ENCODE data around the gene PPP4R4. TPM values are rescaled to one million over a fixed set of nuclear protein-coding genes. Genes with fewer than 3 reads are reported as not detected.

Gene PPP4R4
- total and polyA plus RNA-seq, 2 experiments from 2014 or later = 3.0 to 11.1 TPM

GRCh38 chr14:94129111-94129757, 44.9 kb upstream of the PPP4R4 start, which contains the start of gene IFI27L2:
Gene IFI27L2, minus strand, starts transcription at chr14:94129604. Its CDS starts 40 bp downstream, at chr14:94129564.
- TF ChIP-seq ZNF114 (CRISPR knock-in tag; IDR thresholded peaks at IDR 0.05) (no peak), POLR2AphosphoS5 (IDR thresholded peaks at IDR 0.05; ENCODE audit: low read depth) (peak; percentile 55), REST (IDR thresholded peaks at IDR 0.05; ENCODE audit: unreplicated experiment) (no peak), STAT1 (IDR thresholded peaks at IDR 0.05; ENCODE audit: unreplicated experiment) (no peak), EZH2 (IDR thresholded peaks at IDR 0.05; ENCODE audit: low read depth, unreplicated experiment) (no peak), ETS1 (IDR thresholded peaks at IDR 0.05) (peak; percentile 24; the same call in 1 of the 2 replicates), NANOG (IDR thresholded peaks at IDR 0.05; ENCODE audit: borderline replicate concordance) (no peak)
- H3F3A ChIP-seq (replicated peaks; ENCODE audit: low read depth) = no peaks in the 10 kb centered on the region
- peak within 1 kb of the TSS; percentile 96 for H2AFZ ChIP-seq
- Mint-ChIP-seq H3K4me3 (peak within 1 kb of the TSS; percentile 82), H3K36me3 (ENCODE audit: low read depth) (no peaks in the 10 kb centered on the region), H3K27me3 (ENCODE audit: insufficient read depth, low read depth, poor library complexity) (peaks cover 5% of the 10 kb centered on the region), H3K27ac (peak within 1 kb of the TSS; percentile 85), H3K9me3 (no peaks in the 10 kb centered on the region), H3K4me1 (peaks cover 8% of the 10 kb centered on the region)
- no peaks in the 10 kb centered on the region for H3K36me3 ChIP-seq (ENCODE audit: insufficient read depth)
- H3K27ac ChIP-seq (ENCODE audit: low read depth) = peak within 1 kb of the TSS; percentile 10; the same call in 1 of the 2 replicates
- H4K20me1 ChIP-seq (replicated peaks; ENCODE audit: insufficient read depth) = no peaks in the 10 kb centered on the region
- no peaks in the 10 kb centered on the region for H3K79me2 ChIP-seq (replicated peaks; ENCODE audit: insufficient read depth)
- peak within 1 kb of the TSS; percentile 57 for H3K4me3 ChIP-seq
- H3K4me2 ChIP-seq = peak within 1 kb of the TSS; percentile 81
- DNase-seq (ENCODE audit: low spot score) (peak; percentile 92), ATAC-seq (peak; percentile 87)
- H3K9me2 ChIP-seq (ENCODE audit: insufficient read depth) = no peaks in the 10 kb centered on the region
- H3K27me3 ChIP-seq (ENCODE audit: insufficient read depth) = no peaks in the 10 kb centered on the region
- peaks cover 11% of the 10 kb centered on the region; the same call in 1 of the 2 replicates for H3K4me1 ChIP-seq (ENCODE audit: insufficient read depth)

GRCh38 chr14:94129758-94130414, 44.2 kb upstream of the PPP4R4 start:
- Histone ChIP-seq H3K27me3 (ENCODE audit: insufficient read depth) (no peaks in the 10 kb centered on the region), H3F3A (replicated peaks; ENCODE audit: low read depth) (no peaks in the 10 kb centered on the region), H3K4me1 (ENCODE audit: insufficient read depth) (peaks cover 11% of the 10 kb centered on the region; the same call in 1 of the 2 replicates), H3K4me2 (peak overlapping the region; percentile 81), H4K20me1 (replicated peaks; ENCODE audit: insufficient read depth) (no peaks in the 10 kb centered on the region), H3K9me2 (ENCODE audit: insufficient read depth) (no peaks in the 10 kb centered on the region), H3K4me3 (peak overlapping the region; percentile 57), H2AFZ (peak overlapping the region; percentile 80; the same call in 1 of the 2 replicates), H3K79me2 (replicated peaks; ENCODE audit: insufficient read depth) (no peaks in the 10 kb centered on the region), H3K36me3 (ENCODE audit: insufficient read depth) (no peaks in the 10 kb centered on the region), H3K27ac (ENCODE audit: low read depth) (peak overlapping the region; percentile 10; the same call in 1 of the 2 replicates)
- DNase-seq (ENCODE audit: low spot score) = peak; percentile 73
- Mint-ChIP-seq H3K9me3 (peaks cover 3% of the 10 kb centered on the region; the same call in 2 of the 3 replicates), H3K36me3 (ENCODE audit: low read depth) (0 out of 3 replicates have a peak, but pooled peaks cover under 1% of the 10 kb centered on the region), H3K27me3 (ENCODE audit: insufficient read depth, low read depth, poor library complexity) (peaks cover 5% of the 10 kb centered on the region), H3K27ac (peak overlapping the region; percentile 85), H3K4me1 (peaks cover 8% of the 10 kb centered on the region), H3K4me3 (peak overlapping the region; percentile 82)
- peak; percentile 46 for ATAC-seq
- TF ChIP-seq JUNB (IDR thresholded peaks at IDR 0.05; ENCODE audit: unreplicated experiment) (no peak), STAT1 (IDR thresholded peaks at IDR 0.05; ENCODE audit: unreplicated experiment) (no peak), CTCF (conservative IDR thresholded peaks at IDR 0.05; ENCODE audit: low read depth in 2 of 2) (no peak), EZH2phosphoT487 (IDR thresholded peaks at IDR 0.05; ENCODE audit: unreplicated experiment) (no peak), EZH2 (IDR thresholded peaks at IDR 0.05; ENCODE audit: low read depth, unreplicated experiment) (no peak), ZNF331 (CRISPR knock-in tag; IDR thresholded peaks at IDR 0.05; ENCODE audit: low read depth) (no peak), ETS1 (IDR thresholded peaks at IDR 0.05) (no peak), CREB1 (CRISPR knock-in tag; IDR thresholded peaks at IDR 0.05; ENCODE audit: low read depth) (no peak), NANOG (IDR thresholded peaks at IDR 0.05; ENCODE audit: borderline replicate concordance) (no peak), ZNF114 (CRISPR knock-in tag; IDR thresholded peaks at IDR 0.05) (no peak)

Measured in GM23338 (cell line).